HEK293 (cell line): Measurements from ENCODE around the gene ATG101.

ENCODE experiments used
- CTCF ChIA-PET: fragments of 350-600 bp; formaldehyde crosslinking; extraction: SDS; loops from one replicate; lab custom pipeline; 2021; ENCODE audit warnings: antibody characterized with exemption; lab: Yijun Ruan, JAX
- POLR2A ChIA-PET: fragments of 300-600 bp; formaldehyde crosslinking; extraction: SDS; loops from one replicate; lab custom pipeline; 2020; ENCODE audit warnings: antibody characterized with exemption, inconsistent platforms; lab: Yijun Ruan, JAX
- H3K27ac ChIP-seq: fragments of 200-500 bp; sonication (Bioruptor generic); 2 replicates; pipeline ENCODE4 v1.5.1; 2014; ENCODE audit warnings: low read depth, low read length, control low read depth, inconsistent platforms; ENCODE audit errors: extremely low read depth
- H3K36me3 ChIP-seq, 2 experiments: fragments of 200-500 bp in 1 of 2; sonication (Bioruptor generic) in 1 of 2; 1 replicate in 1 of 2; 2 replicates in 1 of 2; pipeline ENCODE4 v1.5.1; 2014 to 2017; ENCODE audit warnings: inconsistent platforms in 2 of 2, low read length in 2 of 2; ENCODE audit not compliant: control insufficient read depth in 2 of 2, insufficient read depth in 1 of 2
- H3K4me1 ChIP-seq: fragments of 200-500 bp; sonication (Bioruptor generic); 2 replicates; pipeline ENCODE4 v1.5.1; 2014; ENCODE audit warnings: mild to moderate bottlenecking, low read length, inconsistent platforms; ENCODE audit not compliant: control insufficient read depth, insufficient read depth
- H3K4me3 ChIP-seq: 2 replicates; pipeline ENCODE4 v1.5.1; 2011; ENCODE audit warnings: low read depth, mild to moderate bottlenecking, control low read depth, low read length, moderate library complexity
- H3K9me3 ChIP-seq: fragments of 200-500 bp; sonication (Bioruptor generic); 2 replicates; pipeline ENCODE4 v1.5.1; 2014; ENCODE audit warnings: low read depth, low read length, inconsistent platforms; ENCODE audit not compliant: control insufficient read depth, insufficient read depth
- MYNN ChIP-seq: fragments of 450-650 bp; formaldehyde crosslinking; IDR thresholded peaks from 2 replicates; pipeline ENCODE4 v1.5.1; 2016; ENCODE audit warnings: missing biosample characterization, missing genetic modification characterization, borderline replicate concordance
- MZF1 ChIP-seq: fragments of 450-650 bp; formaldehyde crosslinking; IDR thresholded peaks from 2 replicates; pipeline ENCODE4 v1.5.1; 2017; ENCODE audit warnings: missing biosample characterization, missing genetic modification characterization, borderline replicate concordance
- REPIN1 ChIP-seq: fragments of 450-650 bp; formaldehyde crosslinking; IDR thresholded peaks from 2 replicates; pipeline ENCODE4 v1.5.1; 2017; ENCODE audit warnings: missing biosample characterization, missing genetic modification characterization, low read depth
- YY2 ChIP-seq: fragments of 450-650 bp; formaldehyde crosslinking; IDR thresholded peaks from 2 replicates; pipeline ENCODE4 v1.5.1; 2016; ENCODE audit warnings: missing biosample characterization, missing genetic modification characterization
- ZFHX2 ChIP-seq: fragments of 450-650 bp; formaldehyde crosslinking; conservative IDR thresholded peaks from 2 replicates; pipeline ENCODE4 v1.5.1; 2016; ENCODE audit warnings: missing biosample characterization, missing genetic modification characterization
- ZNF169 ChIP-seq: fragments of 450-650 bp; formaldehyde crosslinking; IDR thresholded peaks from 2 replicates; pipeline ENCODE4 v1.5.1; 2016; ENCODE audit warnings: missing biosample characterization, missing genetic modification characterization
- ZNF248 ChIP-seq: fragments of 450-650 bp; formaldehyde crosslinking; IDR thresholded peaks from 2 replicates; pipeline ENCODE4 v1.5.1; 2017; ENCODE audit warnings: missing biosample characterization, missing genetic modification characterization
- ZNF266 ChIP-seq: fragments of 450-650 bp; formaldehyde crosslinking; IDR thresholded peaks from 2 replicates; pipeline ENCODE4 v1.5.1; 2016; ENCODE audit warnings: missing biosample characterization, missing genetic modification characterization, low read depth
- ZNF394 ChIP-seq: fragments of 450-650 bp; formaldehyde crosslinking; IDR thresholded peaks from 2 replicates; pipeline ENCODE4 v1.5.1; 2016; ENCODE audit warnings: missing biosample characterization, missing genetic modification characterization, mild to moderate bottlenecking, moderate library complexity, borderline replicate concordance
- ZNF549 ChIP-seq: fragments of 450-650 bp; IDR thresholded peaks from 2 replicates; pipeline ENCODE4 v1.5.1; 2018; ENCODE audit warnings: missing biosample characterization, missing genetic modification characterization, mild to moderate bottlenecking, inconsistent platforms, moderate library complexity
- ZNF623 ChIP-seq: fragments of 450-650 bp; formaldehyde crosslinking; IDR thresholded peaks from 2 replicates; pipeline ENCODE4 v1.5.1; 2016; ENCODE audit warnings: missing biosample characterization, missing genetic modification characterization
- ZNF660 ChIP-seq: fragments of 450-650 bp; IDR thresholded peaks from 2 replicates; pipeline ENCODE4 v1.5.1; 2018; ENCODE audit warnings: missing biosample characterization, mild to moderate bottlenecking, missing genetic modification characterization
- ZNF785 ChIP-seq: fragments of 450-650 bp; formaldehyde crosslinking; IDR thresholded peaks from 2 replicates; pipeline ENCODE4 v1.5.1; 2016; ENCODE audit warnings: missing biosample characterization, missing genetic modification characterization
- ZNF843 ChIP-seq: fragments of 450-650 bp; formaldehyde crosslinking; IDR thresholded peaks from 2 replicates; pipeline ENCODE4 v1.5.1; 2016; ENCODE audit warnings: missing biosample characterization, missing genetic modification characterization
- TF ChIP-seq, protein P1 (sequence below): fragments of 450-650 bp; formaldehyde crosslinking; IDR thresholded peaks from 2 replicates; pipeline ENCODE4 v1.5.1; 2016; ENCODE audit warnings: missing biosample characterization, missing genetic modification characterization
- TF ChIP-seq, protein P2 (sequence below): fragments of 450-650 bp; formaldehyde crosslinking; IDR thresholded peaks from 2 replicates; pipeline ENCODE4 v1.5.1; 2017; ENCODE audit warnings: missing biosample characterization, missing genetic modification characterization
- TF ChIP-seq, protein P3 (sequence below): fragments of 450-650 bp; formaldehyde crosslinking; IDR thresholded peaks from 2 replicates; pipeline ENCODE4 v1.5.1; 2017; ENCODE audit warnings: missing biosample characterization, mild to moderate bottlenecking, missing genetic modification characterization, moderate library complexity
- TF ChIP-seq, protein P4 (sequence below): fragments of 450-650 bp; formaldehyde crosslinking; IDR thresholded peaks from 2 replicates; pipeline ENCODE4 v1.5.1; 2017; ENCODE audit warnings: missing biosample characterization, missing genetic modification characterization
- TF ChIP-seq, protein P5 (sequence below): fragments of 450-650 bp; formaldehyde crosslinking; conservative IDR thresholded peaks from 2 replicates; pipeline ENCODE4 v1.5.1; 2016; ENCODE audit warnings: low read depth, missing biosample characterization, missing genetic modification characterization

The ATG101 gene

DNA sequence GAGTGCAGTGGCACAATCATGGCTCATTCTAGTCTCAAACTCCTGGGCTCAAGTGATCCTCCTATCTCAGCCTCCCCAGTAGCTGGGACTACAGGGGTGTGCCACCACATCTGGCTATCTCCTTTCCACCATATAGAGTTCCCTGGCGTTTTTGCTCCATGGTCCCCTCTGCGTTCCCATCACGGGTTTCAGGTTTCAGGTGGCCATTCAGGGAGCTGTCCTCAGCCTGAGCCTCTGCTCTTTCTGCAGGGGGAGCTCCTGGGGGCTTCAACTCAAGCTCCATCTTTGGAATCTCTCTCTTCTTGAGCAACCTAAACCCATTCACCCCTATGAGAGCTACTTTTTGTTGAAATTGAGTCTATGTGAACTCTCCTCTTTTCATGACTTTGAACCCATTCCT, 21.3 kb downstream of the ATG101 start:
- ChIA-PET CTCF (interaction anchor here (0.7 to 1.9 kb wide), 5 partner anchors 27 to 87 kb away, joined by 3 to 20 read pairs (median 4); no protein-coding TSS in a partner anchor), POLR2A (interaction anchor here (0.9 to 1.1 kb wide), 2 partner anchors 13 to 68 kb away, joined by 3 read pairs; no protein-coding TSS in a partner anchor)
- TF ChIP-seq, protein P1, sequence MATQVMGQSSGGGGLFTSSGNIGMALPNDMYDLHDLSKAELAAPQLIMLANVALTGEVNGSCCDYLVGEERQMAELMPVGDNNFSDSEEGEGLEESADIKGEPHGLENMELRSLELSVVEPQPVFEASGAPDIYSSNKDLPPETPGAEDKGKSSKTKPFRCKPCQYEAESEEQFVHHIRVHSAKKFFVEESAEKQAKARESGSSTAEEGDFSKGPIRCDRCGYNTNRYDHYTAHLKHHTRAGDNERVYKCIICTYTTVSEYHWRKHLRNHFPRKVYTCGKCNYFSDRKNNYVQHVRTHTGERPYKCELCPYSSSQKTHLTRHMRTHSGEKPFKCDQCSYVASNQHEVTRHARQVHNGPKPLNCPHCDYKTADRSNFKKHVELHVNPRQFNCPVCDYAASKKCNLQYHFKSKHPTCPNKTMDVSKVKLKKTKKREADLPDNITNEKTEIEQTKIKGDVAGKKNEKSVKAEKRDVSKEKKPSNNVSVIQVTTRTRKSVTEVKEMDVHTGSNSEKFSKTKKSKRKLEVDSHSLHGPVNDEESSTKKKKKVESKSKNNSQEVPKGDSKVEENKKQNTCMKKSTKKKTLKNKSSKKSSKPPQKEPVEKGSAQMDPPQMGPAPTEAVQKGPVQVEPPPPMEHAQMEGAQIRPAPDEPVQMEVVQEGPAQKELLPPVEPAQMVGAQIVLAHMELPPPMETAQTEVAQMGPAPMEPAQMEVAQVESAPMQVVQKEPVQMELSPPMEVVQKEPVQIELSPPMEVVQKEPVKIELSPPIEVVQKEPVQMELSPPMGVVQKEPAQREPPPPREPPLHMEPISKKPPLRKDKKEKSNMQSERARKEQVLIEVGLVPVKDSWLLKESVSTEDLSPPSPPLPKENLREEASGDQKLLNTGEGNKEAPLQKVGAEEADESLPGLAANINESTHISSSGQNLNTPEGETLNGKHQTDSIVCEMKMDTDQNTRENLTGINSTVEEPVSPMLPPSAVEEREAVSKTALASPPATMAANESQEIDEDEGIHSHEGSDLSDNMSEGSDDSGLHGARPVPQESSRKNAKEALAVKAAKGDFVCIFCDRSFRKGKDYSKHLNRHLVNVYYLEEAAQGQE (tag by site-specific recombination) = 0 out of 2 replicates have a peak, but pooled peaks have one; percentile 14
- no peak for TF ChIP-seq ZNF623 (tag by site-specific recombination)
- TF ChIP-seq ZNF785 = no peak
- TF ChIP-seq ZNF394 (tag by site-specific recombination) = no peak
- H3K36me3 ChIP-seq = no peaks in the 10 kb centered on the region
- no peaks in the 10 kb centered on the region for H3K4me1 ChIP-seq
- H3K27ac ChIP-seq = no peak overlapping the region
- no peaks in the 10 kb centered on the region for H3K9me3 ChIP-seq
- no peak overlapping the region for H3K4me3 ChIP-seq

DNA sequence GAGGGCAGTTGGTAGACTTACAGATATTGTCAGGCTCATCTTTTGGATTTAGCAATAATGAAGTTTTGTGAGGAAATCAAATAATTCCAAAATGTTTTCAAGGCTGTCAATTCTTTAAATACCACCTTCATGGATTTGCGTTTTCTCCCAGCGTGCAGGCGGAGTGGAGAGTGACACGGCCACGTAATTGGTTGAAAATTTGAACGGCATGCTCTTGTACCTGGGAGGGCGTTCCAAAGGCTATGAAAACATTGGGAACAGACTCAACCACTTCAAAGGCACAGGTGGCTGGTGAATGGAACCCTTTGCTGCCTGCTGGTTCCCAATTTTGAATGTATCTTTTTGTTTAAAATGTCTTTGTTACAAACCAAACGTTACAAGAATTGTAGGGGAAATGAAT, 22.1 kb downstream of the ATG101 start:
- POLR2A ChIA-PET = no interaction called here
- Histone ChIP-seq H3K4me3 (no peak overlapping the region), H3K27ac (no peak overlapping the region), H3K9me3 (no peaks in the 10 kb centered on the region), H3K4me1 (no peaks in the 10 kb centered on the region), H3K36me3 (no peaks in the 10 kb centered on the region)
- CTCF ChIA-PET = interaction anchor here (0.7 to 1.9 kb wide), 2 partner anchors 34 to 66 kb away, joined by 3 to 20 read pairs; no protein-coding TSS in a partner anchor
- TF ChIP-seq, protein P2, sequence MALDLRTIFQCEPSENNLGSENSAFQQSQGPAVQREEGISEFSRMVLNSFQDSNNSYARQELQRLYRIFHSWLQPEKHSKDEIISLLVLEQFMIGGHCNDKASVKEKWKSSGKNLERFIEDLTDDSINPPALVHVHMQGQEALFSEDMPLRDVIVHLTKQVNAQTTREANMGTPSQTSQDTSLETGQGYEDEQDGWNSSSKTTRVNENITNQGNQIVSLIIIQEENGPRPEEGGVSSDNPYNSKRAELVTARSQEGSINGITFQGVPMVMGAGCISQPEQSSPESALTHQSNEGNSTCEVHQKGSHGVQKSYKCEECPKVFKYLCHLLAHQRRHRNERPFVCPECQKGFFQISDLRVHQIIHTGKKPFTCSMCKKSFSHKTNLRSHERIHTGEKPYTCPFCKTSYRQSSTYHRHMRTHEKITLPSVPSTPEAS (tag by site-specific recombination) = no peak
- TF ChIP-seq ZFHX2 (no peak), MYNN (no peak), ZNF549 (tag by site-specific recombination) (no peak), MZF1 (tag by site-specific recombination) (no peak), ZNF843 (no peak), REPIN1 (no peak), ZNF266 (tag by site-specific recombination) (no peak), ZNF248 (tag by site-specific recombination) (no peak), ZNF169 (tag by site-specific recombination) (no peak), YY2 (tag by site-specific recombination) (no peak), ZNF660 (no peak)
- TF ChIP-seq, protein P3, sequence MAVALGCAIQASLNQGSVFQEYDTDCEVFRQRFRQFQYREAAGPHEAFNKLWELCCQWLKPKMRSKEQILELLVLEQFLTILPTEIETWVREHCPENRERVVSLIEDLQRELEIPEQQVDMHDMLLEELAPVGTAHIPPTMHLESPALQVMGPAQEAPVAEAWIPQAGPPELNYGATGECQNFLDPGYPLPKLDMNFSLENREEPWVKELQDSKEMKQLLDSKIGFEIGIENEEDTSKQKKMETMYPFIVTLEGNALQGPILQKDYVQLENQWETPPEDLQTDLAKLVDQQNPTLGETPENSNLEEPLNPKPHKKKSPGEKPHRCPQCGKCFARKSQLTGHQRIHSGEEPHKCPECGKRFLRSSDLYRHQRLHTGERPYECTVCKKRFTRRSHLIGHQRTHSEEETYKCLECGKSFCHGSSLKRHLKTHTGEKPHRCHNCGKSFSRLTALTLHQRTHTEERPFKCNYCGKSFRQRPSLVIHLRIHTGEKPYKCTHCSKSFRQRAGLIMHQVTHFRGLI (tag by site-specific recombination) = no peak
- TF ChIP-seq, protein P4, sequence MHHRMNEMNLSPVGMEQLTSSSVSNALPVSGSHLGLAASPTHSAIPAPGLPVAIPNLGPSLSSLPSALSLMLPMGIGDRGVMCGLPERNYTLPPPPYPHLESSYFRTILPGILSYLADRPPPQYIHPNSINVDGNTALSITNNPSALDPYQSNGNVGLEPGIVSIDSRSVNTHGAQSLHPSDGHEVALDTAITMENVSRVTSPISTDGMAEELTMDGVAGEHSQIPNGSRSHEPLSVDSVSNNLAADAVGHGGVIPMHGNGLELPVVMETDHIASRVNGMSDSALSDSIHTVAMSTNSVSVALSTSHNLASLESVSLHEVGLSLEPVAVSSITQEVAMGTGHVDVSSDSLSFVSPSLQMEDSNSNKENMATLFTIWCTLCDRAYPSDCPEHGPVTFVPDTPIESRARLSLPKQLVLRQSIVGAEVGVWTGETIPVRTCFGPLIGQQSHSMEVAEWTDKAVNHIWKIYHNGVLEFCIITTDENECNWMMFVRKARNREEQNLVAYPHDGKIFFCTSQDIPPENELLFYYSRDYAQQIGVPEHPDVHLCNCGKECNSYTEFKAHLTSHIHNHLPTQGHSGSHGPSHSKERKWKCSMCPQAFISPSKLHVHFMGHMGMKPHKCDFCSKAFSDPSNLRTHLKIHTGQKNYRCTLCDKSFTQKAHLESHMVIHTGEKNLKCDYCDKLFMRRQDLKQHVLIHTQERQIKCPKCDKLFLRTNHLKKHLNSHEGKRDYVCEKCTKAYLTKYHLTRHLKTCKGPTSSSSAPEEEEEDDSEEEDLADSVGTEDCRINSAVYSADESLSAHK (tag by site-specific recombination) = no peak
- TF ChIP-seq, protein P5, sequence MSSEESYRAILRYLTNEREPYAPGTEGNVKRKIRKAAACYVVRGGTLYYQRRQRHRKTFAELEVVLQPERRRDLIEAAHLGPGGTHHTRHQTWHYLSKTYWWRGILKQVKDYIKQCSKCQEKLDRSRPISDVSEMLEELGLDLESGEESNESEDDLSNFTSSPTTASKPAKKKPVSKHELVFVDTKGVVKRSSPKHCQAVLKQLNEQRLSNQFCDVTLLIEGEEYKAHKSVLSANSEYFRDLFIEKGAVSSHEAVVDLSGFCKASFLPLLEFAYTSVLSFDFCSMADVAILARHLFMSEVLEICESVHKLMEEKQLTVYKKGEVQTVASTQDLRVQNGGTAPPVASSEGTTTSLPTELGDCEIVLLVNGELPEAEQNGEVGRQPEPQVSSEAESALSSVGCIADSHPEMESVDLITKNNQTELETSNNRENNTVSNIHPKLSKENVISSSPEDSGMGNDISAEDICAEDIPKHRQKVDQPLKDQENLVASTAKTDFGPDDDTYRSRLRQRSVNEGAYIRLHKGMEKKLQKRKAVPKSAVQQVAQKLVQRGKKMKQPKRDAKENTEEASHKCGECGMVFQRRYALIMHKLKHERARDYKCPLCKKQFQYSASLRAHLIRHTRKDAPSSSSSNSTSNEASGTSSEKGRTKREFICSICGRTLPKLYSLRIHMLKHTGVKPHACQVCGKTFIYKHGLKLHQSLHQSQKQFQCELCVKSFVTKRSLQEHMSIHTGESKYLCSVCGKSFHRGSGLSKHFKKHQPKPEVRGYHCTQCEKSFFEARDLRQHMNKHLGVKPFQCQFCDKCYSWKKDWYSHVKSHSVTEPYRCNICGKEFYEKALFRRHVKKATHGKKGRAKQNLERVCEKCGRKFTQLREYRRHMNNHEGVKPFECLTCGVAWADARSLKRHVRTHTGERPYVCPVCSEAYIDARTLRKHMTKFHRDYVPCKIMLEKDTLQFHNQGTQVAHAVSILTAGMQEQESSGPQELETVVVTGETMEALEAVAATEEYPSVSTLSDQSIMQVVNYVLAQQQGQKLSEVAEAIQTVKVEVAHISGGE = no peak
